ENCODE results near the gene P2RX4.
"Not testable (repeated sequence)": the region's sequence is repeated elsewhere in the genome, so short reads cannot be mapped to it uniquely, and the experiment has no call there.

P2RX4 gene, protein sequence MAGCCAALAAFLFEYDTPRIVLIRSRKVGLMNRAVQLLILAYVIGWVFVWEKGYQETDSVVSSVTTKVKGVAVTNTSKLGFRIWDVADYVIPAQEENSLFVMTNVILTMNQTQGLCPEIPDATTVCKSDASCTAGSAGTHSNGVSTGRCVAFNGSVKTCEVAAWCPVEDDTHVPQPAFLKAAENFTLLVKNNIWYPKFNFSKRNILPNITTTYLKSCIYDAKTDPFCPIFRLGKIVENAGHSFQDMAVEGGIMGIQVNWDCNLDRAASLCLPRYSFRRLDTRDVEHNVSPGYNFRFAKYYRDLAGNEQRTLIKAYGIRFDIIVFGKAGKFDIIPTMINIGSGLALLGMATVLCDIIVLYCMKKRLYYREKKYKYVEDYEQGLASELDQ

DNA sequence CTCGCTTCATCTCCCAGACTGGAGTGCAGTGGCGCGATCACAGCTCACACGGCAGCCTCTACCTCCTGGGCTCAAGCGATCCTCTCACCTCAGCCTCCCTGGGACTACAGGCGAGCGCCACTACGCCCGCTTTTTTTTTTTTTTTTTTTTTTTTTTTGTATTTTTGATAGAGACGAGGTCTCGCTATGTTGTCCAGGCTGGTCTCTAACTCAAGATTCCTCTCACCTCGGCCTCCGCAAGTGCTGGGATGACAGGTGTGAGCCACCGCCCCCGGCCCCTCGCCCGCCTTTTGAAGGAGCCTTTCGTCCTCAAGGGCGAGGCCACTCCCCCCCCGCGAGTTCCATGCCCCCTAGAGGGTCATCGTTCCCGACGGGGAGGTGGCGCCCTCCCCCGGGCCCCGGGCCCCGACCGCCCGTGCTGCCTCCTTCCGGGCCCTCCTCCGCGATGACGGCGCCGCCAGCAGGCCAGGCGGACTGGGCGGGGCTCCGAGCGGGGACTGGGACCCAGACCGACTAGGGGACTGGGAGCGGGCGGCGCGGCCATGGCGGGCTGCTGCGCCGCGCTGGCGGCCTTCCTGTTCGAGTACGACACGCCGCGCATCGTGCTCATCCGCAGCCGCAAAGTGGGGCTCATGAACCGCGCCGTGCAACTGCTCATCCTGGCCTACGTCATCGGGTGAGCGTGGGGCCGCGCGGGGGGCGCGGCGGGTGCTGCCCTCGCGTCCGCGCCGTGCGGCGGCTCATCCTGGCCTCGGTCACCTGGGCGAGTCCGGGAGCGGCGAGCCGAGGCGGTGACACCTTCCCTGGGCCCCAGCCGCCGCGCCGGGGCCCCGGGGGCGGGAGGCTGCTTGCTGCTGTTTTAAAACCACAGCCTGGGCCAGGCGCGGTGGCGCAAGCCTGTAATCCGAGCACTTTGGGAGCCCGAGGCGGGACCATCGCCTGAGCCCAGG is at the start of gene P2RX4:
P2RX4 (plus strand) TSS at position 506 of the 949 bp plus-strand sequence; CDS start at position 542, 36 bp downstream.
- peak; percentile 79 for DNase-seq (ENCODE audit: low spot score)

DNA sequence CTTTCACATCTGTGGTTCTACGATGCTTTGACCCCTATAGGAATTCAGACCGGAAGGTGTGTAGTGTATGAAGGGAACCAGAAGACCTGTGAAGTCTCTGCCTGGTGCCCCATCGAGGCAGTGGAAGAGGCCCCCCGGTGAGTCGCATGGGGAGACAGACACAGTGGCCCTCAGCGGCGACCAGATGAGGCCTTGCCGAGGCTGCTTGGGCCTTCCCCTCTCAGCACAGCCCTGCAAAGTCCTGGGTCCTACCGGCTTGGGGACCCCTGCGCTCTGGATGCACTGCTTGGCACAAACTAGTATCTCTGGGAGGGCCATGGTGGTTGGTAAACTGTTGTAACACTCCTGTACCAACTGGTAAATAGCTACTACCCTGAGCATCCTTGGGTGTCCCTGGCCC is 47.5 kb upstream of the P2RX4 start:
- no peak for DNase-seq (ENCODE audit: low spot score)

DNA sequence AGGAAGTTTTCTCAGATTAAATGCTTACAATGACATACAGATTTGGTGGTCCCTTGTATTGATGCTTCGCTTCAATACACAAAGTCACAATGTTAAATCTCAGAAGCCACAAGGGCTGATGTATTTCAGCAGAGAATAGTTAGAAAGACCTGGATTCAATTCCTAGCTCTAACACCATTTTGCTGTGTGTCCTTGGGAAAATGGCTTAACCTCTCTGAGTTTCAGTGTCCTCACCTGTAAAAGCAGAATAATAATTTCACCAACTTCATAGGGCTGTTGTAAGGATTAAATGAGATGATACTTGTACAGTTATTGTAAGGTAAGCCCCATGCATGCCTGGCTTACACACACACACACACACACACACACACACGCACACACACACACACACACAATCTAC is 46.9 kb upstream of the P2RX4 start:
- DNase-seq (ENCODE audit: low spot score), result no peak

DNA sequence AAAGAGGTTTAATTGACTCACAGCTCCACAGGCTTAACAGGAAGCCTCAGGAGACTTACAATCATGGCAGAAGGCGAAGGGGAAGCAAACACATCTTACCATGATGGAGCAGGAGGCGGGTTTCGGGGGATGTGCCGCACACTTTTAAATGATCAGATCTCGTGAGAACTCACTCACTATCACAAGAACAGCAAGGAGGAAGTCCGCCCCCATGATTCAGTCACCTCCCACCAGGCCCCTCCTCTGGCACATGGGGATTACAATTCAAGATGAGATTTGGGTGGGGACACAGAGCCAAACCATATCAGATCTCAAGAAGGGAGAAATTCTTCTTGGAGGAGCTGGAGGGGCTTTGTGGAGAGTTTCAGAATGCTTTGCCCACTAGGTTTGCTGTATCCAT is 45.1 kb upstream of the P2RX4 start:
- not testable (repeated sequence) for DNase-seq (ENCODE audit: low spot score)

DNA sequence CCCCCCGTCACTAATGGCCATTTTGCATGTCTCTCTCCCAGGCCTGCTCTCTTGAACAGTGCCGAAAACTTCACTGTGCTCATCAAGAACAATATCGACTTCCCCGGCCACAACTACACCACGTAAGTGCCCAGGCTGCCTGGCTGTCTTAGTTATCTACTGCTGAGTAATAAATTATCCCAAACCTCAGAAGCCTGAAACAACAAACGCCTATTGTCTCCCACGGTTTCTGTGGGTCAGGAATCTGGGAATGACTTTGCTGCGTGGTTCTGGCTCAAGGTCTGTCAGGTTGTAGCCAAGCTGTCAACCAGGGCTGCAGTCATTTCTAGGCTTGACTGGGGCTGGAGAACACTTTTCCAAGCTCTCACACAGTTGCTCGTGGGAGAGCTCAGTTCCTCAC is 44.6 kb upstream of the P2RX4 start:
- DNase-seq (ENCODE audit: low spot score), result no peak

DNA sequence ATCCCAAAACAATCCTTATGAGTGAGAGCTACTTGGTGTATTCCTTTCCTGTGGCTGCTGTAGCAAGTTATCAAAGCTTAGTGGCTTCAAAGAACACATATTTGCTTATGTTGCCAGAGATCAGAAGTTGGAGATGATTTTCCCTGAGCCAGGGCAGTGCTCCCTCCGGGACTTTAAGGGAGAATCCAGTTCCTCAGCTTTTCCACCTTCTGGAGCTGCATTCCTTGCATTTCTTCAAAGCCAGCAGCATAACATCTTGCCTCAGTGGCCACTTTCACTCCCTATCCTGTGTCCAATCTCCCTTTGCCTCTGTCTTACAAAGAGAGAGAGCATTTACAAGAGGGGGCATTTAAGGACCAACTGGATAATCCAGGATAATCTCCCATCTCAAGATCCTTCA is 43.6 kb upstream of the P2RX4 start:
- DNase-seq (ENCODE audit: low spot score), result no peak

DNA sequence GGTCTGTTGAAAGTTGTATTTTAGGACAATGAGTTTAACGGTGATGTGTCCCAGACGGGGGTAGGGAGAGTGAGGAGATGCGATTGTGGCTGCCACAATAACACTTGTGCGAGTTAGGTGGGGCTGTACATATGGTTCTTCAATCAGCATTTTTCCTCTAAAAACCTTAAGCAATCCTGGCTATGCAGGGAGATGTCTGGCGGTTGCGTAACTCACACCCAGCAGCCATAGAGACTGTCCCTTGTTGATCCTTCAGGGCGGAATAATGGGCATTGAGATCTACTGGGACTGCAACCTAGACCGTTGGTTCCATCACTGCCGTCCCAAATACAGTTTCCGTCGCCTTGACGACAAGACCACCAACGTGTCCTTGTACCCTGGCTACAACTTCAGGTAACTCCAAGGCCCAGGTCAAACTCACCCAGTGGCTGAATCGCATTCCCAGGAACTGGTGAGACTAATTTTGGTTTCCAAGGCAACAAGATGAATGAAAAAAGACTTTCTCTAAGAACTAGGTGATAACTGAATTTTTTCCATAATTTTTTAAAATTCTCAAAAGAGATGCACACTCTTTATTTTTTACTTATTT is 42.6 kb upstream of the P2RX4 start:
- peak; percentile 19 for DNase-seq (ENCODE audit: low spot score)

DNA sequence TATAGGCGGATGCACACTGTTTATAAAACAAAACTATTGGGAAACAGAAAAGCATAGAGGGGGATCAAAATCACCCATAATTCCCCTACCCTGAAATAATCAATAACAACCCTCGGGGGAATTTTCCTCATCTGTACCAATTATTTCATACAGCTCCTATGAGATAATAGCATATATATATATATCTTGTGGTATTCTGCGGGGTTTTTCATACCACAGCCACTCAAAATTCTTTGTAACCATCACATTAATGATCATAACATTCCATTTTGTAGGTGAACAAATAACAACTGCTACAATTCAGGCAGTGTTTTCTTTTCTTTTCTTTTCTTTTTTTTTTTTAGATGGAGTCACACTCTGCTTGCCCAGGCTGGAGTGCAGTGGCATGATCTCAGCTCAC is 42.0 kb upstream of the P2RX4 start:
- no peak for DNase-seq (ENCODE audit: low spot score)

DNA sequence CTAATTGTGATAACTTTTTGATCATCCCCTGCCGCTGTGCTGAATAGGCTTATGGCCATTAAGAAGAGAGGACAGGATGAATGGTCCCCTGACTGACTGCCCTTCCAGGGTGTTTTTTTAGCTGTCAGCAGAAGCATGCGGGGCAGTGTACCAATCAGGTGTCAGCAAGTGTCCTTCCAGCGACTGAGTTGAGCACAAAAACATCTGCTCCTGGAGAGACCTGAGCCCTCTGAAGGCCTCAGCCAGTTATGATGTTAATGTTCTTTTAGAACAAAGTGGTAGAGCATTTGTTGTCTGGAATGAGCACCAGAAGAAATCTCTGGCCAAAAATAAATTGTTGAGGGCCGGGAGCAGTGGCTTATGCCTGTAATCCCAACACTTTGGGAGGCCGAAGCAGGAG is 39.8 kb upstream of the P2RX4 start:
- DNase-seq (ENCODE audit: low spot score), result no peak

DNA sequence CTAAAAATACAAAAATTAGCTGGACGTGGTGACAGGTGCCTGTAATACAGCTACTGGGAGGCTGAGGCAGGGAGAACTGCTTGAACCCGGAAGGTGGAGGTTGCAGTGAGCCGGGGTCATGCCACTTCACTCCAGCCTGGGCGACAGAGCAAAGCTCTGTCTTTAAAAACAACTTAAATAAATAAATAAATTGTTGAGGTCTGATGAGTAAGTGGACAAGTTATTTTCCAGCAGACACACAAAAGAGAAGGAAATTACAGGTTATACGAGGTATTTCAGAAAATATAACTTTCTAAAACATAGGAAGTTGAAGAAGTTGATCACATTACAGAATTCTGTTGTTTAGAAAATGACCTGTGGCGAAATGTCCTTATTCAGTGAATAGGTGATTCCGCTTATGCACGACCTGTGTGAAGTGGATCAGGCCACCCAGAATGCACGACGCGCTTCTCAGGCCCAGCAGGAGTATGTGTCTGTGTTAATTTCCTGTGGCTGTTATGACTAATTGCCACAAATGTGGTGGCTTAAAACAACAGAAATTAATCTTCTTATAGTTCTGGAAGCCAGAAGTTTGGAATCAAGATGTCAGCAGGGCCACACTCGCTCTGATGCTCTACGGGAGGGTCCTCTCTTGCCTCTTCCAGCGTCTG is 39.2 kb upstream of the P2RX4 start:
- no peak for DNase-seq (ENCODE audit: low spot score)

DNA sequence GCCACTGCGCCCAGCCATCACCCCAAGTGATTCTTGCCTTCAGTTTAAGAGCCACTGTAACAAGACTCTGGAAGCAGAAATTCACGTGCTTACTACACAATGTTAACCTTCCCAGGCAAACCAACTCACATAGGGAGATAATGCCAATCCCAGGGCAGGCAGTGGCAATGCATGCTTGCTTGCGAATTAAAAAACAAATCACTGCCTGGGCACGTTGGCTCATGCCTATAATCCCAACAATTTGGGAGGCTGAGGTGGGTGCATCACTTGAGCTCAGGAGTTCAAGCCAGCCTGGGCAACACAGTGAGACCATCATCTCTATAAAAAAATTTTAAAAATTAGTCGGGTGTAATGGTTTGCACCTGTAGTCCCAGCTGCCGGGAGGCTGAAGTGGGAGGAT is 37.8 kb upstream of the P2RX4 start:
- DNase-seq (ENCODE audit: low spot score), result no peak

DNA sequence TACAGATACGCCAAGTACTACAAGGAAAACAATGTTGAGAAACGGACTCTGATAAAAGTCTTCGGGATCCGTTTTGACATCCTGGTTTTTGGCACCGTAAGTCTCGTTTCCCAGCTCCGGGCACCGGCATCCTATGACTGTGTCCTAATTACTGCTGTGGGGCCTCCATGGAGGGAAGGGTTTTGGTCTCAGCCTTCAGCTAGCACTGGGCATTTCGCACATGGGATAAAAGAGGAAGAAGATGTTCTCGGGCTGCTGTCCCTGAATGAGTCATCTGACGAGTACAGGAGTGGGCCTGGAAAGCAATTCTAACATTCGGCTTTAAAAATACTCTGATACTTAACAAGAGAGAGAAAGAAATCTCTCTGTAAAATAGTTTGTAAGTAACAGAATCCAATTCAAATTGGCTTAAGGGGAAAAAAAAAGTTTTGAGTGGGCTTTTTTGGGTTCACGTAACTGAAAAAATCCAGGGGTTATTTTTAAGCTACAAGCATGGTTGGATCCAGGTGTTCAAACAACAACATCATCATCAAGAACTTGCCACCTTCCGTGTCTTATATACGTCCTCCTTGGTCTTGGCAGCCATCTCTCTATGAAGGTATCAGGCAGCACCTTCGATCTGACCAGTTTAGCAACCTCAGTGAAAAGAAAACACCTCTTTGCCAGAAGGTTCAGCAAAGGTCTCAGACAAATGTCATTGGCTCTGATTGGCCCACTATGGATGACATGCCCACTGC is 34.4 kb upstream of the P2RX4 start:
- DNase-seq (ENCODE audit: low spot score), result no peak

DNA sequence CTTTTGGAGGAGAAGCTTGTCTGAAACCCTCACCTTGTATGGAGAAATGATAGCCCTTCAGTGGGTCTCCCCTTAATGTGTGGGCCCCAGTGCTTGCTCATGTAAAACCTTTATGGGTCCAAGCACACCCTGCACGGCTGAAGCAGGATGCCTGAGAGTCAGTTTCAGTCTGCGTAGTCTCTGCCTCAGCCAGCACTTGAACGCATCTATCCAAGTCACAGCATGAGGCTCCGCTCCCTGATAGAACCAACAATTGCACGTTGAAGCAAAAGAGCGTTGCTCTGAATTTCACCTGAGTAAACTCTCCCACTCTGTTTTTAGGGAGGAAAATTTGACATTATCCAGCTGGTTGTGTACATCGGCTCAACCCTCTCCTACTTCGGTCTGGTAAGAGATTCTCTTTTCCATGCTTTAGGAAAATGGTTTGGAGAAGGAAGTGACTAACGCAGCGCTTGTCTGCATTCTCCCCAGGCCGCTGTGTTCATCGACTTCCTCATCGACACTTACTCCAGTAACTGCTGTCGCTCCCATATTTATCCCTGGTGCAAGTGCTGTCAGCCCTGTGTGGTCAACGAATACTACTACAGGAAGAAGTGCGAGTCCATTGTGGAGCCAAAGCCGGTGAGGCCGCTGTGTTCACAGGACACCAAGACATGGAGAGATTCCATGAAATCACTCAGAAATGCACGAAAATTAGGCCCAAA is 33.0 kb upstream of the P2RX4 start:
- DNase-seq (ENCODE audit: low spot score), result no peak

DNA sequence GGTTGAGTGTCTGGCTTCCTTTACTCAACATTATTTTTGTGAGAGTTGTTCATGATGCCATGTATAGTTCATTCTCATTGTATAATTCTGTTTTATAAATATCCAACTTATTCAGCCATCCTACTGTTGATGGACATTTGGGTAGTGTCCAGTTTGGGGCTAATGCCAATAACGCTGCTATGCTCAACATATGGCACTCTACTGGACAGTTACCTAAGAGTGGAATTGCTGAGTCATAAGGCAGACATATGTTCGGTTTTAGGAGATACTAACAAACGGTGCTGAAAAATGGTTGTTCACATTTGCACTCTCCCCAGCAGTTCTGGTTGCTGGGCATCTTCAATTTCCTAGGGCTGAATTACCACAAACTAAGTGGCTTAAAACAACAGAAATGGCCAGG is 28.7 kb upstream of the P2RX4 start:
- DNase-seq (ENCODE audit: low spot score), result no peak

DNA sequence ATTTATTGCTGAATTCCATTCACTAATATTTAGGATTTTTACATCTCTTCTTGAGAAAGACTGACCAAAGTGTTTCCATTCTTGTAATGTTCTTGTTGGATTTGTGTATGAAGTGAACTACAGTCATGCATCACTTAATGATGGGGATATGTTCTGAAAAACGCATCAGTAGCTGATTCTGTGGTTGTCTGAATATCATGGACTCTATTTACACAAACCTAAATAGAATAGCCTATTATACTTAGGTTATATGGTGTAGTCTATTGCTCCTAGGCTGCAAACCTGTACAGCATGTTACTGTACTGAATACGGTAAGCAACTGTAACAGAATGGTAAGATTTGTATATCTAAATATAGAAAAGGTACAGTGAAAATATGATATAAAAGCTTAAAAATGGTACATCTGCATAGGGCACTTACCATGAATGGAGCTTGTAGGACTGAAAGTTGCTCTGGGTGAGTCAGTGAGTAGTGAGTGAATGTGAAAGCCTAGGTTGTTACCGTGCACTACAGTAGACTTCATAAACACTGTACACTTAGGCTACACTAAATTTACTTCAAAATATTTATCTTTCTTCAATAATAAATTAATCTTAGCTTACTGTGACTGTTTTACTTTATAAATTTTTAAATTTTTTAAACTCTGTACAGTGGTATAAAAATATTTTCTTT is 27.6 kb upstream of the P2RX4 start:
- no peak for DNase-seq (ENCODE audit: low spot score)

DNA sequence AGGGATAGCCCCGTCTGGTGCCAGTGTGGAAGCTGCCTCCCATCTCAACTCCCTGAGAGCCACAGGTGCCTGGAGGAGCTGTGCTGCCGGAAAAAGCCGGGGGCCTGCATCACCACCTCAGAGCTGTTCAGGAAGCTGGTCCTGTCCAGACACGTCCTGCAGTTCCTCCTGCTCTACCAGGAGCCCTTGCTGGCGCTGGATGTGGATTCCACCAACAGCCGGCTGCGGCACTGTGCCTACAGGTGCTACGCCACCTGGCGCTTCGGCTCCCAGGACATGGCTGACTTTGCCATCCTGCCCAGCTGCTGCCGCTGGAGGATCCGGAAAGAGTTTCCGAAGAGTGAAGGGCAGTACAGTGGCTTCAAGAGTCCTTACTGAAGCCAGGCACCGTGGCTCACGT is 25.5 kb upstream of the P2RX4 start:
- DNase-seq (ENCODE audit: low spot score), result no peak

DNA sequence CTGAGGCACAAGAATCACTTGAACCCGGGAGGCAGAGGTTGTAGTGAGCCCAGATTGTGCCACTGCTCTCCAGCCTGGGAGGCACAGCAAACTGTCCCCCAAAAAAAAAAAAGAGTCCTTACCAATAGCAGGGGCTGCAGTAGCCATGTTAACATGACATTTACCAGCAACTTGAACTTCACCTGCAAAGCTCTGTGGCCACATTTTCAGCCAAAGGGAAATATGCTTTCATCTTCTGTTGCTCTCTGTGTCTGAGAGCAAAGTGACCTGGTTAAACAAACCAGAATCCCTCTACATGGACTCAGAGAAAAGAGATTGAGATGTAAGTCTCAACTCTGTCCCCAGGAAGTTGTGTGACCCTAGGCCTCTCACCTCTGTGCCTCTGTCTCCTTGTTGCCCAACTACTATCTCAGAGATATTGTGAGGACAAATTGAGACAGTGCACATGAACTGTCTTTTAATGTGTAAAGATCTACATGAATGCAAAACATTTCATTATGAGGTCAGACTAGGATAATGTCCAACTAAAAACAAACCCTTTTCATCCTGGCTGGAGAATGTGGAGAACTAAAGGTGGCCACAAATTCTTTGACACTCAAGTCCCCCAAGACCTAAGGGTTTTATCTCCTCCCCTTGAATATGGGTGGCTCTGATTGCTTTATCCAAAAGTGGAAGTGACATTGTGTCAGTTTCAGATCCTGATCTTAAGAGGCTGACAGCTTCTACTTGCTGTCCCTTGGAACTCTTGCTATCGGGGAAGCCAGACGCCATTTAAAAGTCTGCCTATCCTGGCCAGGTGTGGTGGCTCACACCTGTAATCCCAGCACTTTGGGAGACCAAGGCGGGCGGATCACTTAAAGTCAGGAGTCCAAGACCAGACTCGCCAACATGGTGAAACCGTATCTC is 24.7 kb upstream of the P2RX4 start:
- DNase-seq (ENCODE audit: low spot score), result no peak

DNA sequence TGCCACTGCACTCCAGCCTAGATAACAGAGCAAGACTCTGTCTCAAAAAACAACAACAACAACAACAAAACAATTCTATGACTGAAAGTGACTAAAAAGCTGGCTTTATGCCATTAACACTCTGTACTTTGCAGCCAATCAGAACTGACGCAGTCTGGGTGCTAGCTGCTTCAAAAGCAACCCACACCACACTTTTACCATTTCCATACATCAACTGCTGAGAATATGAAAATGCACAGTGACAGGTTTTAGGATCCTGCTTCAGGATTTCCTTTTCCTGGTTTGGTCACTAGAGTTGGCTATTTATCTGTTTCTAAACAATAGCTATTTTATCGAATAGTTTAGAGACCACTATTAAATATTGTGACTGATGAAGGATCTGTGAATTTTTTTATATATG is 23.1 kb upstream of the P2RX4 start:
- DNase-seq (ENCODE audit: low spot score), result no peak

DNA sequence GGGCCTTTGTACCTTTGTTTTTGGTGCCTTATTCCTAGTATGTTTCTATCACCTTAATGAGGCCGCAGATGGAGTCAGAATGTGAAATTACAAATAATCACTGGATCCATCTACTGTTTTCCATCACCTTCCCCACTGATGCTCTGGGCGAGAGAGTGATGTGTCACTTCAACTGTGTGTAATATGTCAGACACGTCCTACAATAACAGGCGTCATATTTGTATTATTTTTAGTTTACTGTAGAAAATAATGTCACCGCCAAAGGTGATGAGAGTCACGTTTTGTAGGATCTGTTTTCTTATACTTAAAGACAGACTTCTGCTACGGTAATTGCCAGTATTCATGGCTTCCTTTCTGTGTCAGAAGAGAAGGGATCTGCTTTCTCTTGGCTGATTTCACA is 22.4 kb upstream of the P2RX4 start:
- no peak for DNase-seq (ENCODE audit: low spot score)

Measured in HuH-7 (cell line).